GM18502 (cell line): ENCODE results near the gene LRRC58.

Experiments used
- ATAC-seq: cut with Tn5 transposase; IDR thresholded peaks from one replicate; pipeline ENCODE4 v1.9.1; 2021; ENCODE audit warnings: mild to moderate bottlenecking; ENCODE audit not compliant: unreplicated experiment, poor library complexity

The LRRC58 gene

GRCh38 chr3:120281261-120281660, 67.9 kb downstream of the LRRC58 start:
- no peak for ATAC-seq

GRCh38 chr3:120280566-120280965, 68.6 kb downstream of the LRRC58 start:
- ATAC-seq, result no peak

GRCh38 chr3:120280026-120280425, 69.1 kb downstream of the LRRC58 start:
- no peak for ATAC-seq

- ATAC-seq, result no peak
Observed at GRCh38 chr3:120276767-120277166, 72.4 kb downstream of the LRRC58 start.

GRCh38 chr3:120275618-120276017, 73.5 kb downstream of the LRRC58 start:
- ATAC-seq, result no peak

- no peak for ATAC-seq
Observed at GRCh38 chr3:120274739-120275167, 74.4 kb downstream of the LRRC58 start.
